KBM-7 (cell line): Measurements from ENCODE around the gene DUSP22.
"Not testable (repeated sequence)": the region's sequence is repeated elsewhere in the genome, so short reads cannot be mapped to it uniquely, and the experiment has no call there.

ENCODE experiments used
- DNase-seq: peaks from one replicate; pipeline ENCODE4 v3.0.0-alpha.2; 2015
- in situ Hi-C: fragments of 300-500 bp; cut with MboI; formaldehyde crosslinking; loops from 2 replicates; pipeline ENCODE4 v1.14.3; 2020; ENCODE audit warnings: low sequenced_read_pairs, low pct_unique_long_range_greater_than_20kb, mixed read lengths

DUSP22 gene

DNA sequence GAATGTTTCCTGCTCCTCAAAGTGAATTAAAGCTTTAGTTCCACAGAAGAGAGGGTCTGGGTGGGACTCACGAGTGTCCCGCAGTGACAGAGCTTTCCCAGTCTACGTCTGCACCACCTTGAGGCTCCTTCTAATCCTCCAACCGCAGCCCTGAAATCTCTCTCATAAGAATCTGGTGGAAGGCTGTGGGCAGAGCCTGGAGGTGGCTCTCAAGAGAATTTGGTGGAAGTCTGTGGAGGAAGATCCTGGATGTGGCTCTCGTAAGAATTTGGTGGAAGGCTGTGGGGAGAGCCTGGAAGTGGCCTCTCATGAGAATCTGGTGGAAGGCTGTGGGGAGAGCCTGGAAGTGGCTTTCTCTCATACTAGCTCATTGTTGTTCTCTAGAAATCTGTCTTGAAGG lies 13.8 kb upstream of the DUSP22 start:
- no peak for DNase-seq
- in situ Hi-C loops = no loop called here

- DNase-seq = peak; percentile 42
- in situ Hi-C loops = no loop called here
Observed at GRCh38 chr6:279341-280029, 12.8 kb upstream of the DUSP22 start.

- no peak for DNase-seq
- in situ Hi-C loops = no loop called here
Observed at GRCh38 chr6:280775-281468, 11.4 kb upstream of the DUSP22 start.

DNA sequence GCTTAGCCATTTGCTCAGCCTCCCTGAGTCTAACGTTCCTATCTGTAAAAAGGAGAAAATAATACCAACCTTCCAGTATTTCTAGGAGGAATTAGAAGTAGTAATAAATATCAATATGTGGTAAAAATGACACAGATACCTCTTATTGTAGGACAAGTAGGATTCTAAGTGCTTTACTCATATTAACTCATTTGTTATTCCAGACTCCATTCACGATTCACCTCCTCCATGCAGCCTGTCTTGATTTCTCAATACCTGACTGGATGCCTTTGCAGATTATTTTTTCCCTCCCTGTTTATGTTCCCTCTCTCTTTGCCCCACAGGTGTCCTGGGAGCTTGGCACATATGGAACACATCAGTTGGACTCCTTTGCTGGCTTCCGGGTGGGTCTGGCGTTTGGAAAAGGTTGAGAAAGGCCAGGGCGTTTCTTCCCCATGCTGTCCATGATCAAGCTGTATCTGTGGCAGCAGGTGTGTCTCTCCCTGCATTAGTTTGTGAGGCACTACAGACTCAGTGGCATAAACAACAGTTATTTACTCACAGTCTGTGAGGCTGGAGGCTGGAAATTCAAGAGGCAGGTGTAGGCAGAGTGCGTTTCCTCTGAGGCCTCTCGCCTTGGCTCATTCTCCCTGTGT lies 10.7 kb upstream of the DUSP22 start:
- no peak for DNase-seq
- in situ Hi-C loops = no loop called here

DNA sequence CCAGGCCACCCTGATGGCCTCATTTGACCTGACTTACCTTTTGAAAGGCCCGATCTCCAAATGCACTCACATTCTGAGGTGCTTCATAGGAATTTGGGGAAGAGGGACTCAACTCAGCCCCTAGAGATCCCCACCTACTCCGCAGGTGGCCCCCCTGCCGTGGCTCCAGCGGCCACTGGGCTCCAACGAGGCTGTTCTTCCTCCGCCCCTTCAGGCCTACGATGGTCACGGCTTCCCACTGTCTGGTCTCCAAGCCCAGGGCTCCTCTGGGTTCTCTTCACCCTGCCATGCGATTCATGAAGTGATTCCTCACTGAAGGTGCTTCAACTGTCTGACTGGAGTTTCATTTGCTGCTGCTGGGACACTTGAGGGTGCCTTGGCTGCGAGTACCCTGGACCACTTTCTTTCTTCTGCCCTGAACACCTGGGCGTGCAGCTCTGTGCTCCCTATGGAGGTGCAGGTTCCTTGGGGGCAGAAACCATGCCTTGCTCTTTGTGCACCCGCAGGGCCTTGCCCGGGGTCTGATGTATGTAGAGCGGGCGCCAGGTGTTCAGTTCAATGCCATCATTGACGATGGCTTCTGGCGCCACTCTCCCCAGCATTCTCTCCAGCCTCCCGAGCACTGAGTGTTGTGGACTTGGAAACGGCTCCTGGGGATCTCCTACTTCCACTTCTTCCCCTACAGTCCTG lies 10.0 kb upstream of the DUSP22 start:
- in situ Hi-C loops = no loop called here

DNA sequence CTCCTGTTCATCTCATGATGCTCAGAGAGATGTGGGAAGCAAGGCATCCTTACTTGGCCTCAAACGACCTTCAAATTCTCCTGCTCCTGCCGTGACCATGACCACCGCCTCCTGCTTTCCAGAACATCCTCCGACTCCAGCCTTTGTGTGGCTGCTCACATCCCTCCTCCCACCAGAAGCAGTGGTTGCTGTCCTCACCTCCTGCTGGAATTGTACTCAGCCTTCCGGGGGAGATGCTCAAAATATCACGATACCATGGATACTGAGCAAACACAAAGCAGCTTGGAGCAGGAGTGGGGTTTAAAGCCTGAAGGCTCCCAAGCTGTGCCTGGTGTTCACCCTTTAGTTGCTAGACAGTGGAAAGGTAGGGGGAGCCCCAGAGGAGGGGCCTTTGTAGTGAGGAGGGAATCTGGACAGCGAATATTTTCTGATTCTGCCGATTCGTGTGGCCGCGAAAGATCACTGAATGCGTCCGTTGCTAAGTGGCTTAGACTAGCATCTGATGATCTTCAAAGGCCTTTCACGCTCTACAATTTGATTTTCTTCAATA lies 9.3 kb upstream of the DUSP22 start:
- DNase-seq = no peak
- in situ Hi-C loops = no loop called here

More for the DNA sequence above, 10.0 kb upstream of the DUSP22 start:
- no peak for DNase-seq

- no peak for DNase-seq
- in situ Hi-C loops = no loop called here
Observed at GRCh38 chr6:284486-284885, 7.8 kb upstream of the DUSP22 start.

- in situ Hi-C loops = no loop called here
- no peak for DNase-seq
Observed at GRCh38 chr6:285030-285771, 7.1 kb upstream of the DUSP22 start.

DNA sequence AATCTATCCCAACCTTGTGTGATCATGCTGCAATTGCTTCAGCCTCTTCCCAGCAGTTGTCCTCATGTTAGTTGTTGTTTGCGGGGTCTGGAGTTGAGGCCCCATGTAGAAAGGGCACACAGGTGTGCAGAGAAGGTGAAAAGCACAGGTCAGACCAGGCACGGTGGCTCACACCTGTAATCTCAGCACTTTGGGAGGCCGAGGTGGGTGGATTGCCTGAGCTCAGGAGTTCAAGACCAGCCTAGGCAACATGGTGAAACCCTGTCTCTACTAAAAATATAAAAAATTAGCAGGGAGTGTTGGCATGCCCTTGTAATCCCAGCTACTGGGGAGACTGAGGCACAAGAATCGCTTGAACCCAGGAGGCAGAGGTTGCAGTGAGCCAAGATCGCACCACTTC lies 6.4 kb upstream of the DUSP22 start:
- DNase-seq, in situ Hi-C loops: not testable (repeated sequence)

- in situ Hi-C loops = no loop called here
- no peak for DNase-seq
Observed at GRCh38 chr6:286681-287488, 5.4 kb upstream of the DUSP22 start.

- DNase-seq = no peak
- in situ Hi-C loops = no loop called here
Observed at GRCh38 chr6:287489-287860, 4.8 kb upstream of the DUSP22 start.

- in situ Hi-C loops = no loop called here
Observed at GRCh38 chr6:288866-289265, 3.4 kb upstream of the DUSP22 start.

DNA sequence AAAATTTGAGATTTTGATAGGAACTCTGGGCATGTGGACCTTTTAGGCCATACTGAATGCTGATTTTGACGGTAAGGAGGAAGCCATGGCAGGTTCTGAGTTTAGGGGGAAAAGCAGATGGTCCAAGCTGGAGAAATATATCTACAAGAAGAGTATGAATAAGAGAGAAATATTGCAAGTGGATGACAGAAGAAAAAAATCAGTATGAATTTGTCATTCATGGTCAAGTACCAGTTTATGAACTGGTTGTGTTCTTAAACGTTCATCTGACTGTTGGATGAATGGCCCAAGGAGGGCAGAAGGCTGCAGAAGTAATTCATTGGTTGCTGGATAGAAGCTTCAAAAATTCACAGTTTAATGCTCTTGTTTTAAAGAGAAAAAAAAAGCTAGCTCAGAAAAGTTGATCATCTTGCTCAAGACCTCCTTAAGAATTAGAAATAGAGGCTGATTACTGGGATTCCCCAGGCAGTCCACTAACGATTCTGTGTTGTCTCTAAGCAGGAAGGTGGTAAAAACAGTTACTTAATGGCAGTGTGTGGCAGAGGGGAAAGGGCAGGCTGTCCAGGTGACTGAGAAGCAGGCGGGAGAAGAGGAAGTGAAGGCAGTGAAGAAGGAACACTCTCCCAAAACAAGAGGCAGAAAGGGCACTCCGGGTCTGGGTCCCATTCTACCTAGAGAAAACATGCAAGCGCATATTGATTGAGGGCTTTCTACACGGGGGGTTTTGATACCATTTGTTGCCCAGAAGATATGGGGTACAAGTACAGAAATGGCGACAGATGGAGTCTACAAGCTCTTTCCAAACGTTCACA lies 2.0 kb upstream of the DUSP22 start:
- in situ Hi-C loops = no loop called here
- DNase-seq = peak; percentile 71

More at GRCh38 chr6:288866-289265, 3.4 kb upstream of the DUSP22 start:
- DNase-seq = no peak

DNA sequence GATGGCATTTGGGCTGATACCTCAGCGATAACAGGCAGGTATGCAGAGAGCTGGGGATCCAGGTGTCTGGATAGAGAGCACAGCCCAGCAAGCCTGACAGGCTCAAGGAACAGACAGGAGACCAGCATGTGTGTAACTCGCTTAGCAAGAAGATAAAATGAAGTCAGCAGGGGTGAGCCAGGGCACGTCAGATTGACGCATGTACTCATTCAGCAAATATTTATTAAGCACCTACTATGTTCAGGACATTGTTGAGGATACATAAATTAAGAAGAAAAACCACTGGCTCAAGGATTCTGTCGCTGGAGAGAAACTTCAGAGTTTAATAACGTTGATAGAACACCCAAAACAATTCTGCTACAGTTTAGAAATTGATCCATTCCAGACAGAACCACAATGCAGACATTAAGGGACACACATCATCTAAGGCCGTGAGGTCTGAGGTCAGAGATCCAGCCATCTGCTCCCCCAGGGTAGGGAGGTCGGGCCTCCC lies 1.0 kb upstream of the DUSP22 start:
- DNase-seq = no peak
- in situ Hi-C loops = no loop called here

DNA sequence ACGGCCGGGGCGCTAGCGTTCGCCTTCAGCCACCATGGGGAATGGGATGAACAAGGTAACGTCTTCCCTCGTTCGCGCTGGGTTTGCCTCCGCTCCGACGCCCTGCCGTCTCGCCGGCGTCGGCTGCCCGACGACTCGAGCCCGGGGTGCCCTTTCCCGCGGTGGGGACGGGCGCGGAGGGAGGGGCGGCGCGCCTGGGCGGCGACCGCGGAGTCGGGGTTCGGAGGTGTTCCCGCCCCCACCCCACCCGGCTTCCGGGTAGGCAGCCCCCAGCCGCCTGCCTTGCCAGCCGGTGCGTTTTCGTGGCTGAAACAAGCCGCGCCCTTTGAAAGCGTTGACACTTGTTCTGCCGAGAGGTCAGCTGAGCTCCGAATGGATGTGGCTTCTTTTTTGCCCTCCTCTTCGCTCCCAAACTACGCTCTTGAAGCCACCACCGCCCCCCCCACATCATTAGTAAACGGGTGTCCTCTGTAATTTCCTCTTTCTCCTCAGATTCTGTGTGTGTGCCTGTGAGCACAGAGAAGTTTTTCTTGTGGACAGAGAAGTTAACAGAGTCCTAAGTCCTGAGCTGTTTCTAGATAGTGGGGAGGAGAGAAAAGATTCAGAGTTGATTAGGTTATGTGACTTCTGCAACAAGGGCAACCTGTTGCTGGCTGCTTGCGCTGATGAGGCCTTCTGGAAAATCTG lies 362 bp downstream of the DUSP22 start:
- in situ Hi-C loops = no loop called here
- peak; percentile 90 for DNase-seq

DNA sequence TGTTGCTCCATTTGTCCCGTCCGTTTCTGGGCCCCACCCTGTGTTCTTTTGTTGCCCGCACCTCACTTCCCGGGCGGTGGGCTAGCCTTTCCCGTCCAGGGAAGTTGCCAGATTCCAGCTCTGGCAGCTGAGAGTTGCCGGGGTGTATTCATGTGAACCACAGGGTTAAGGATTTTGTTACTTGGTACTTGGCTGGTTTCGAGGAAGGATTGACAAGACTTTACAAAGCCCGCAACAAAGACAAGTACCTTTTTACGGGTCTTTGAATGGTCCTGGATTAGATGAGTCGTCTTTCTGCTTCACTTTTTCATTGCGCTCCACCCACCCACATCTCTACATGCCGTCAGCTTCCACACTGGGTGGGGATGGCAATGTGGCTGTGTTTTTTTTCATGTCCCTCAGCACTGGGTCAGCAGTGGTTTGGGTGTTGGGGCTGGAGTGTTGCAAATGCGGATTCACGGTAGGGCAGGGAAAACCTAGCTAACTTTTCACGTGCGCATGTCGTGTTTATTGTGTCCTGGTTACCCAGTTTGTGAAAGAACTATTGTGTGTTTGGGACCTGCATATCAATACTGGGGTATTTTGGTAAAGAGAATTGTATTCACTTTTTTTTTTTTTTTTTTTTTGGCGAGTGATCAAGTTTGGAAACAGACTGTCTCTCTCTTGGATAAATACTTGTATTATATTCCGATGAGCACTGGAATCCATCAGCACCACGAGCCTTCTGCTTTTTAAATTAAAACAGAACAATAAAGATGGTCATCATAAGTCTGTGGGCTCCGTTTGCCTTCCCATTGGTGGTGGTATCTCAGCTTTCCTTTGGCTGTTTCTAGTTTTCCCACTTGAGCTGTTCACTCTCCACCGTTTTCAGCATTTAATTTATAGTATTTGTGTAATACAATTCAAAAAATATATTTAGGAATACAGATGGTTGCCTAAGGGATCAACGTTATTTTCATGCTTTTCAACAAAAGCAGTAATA lies 1.2 kb downstream of the DUSP22 start:
- DNase-seq = peak; percentile 42
- in situ Hi-C loops = no loop called here
